Smooth muscle cell (in vitro differentiated cells): Measurements from ENCODE around the gene CERT1. TPM values are rescaled to one million over a fixed set of nuclear protein-coding genes. Genes with fewer than 3 reads are reported as not detected.
A peak's percentile ranks its signal among the peaks of the same experiment; 100 is the strongest.

Experiments
- DNase-seq: peaks from one replicate; lab custom pipeline; 2025; ENCODE audit not compliant: unreplicated experiment; lab: John Stamatoyannopoulos, UW
- H2AFZ ChIP-seq: fragments of 200-600 bp; sonication (generic); 2 replicates; pipeline ENCODE4 v1.6.0; 2016; ENCODE audit warnings: antibody characterized with exemption, low read depth, mild to moderate bottlenecking
- H3F3A ChIP-seq: fragments of 200-600 bp; sonication (generic); 2 replicates; pipeline ENCODE4 v1.6.0; 2017; ENCODE audit warnings: antibody characterized with exemption, low read depth
- H3K27ac ChIP-seq: fragments of 200-600 bp; sonication (generic); 2 replicates; pipeline ENCODE4 v1.5.1; 2016; ENCODE audit warnings: low read depth, mild to moderate bottlenecking
- H3K27me3 ChIP-seq: fragments of 200-600 bp; sonication (generic); 2 replicates; pipeline ENCODE4 v1.6.1; 2016; ENCODE audit warnings: low read depth, mild to moderate bottlenecking
- H3K36me3 ChIP-seq: fragments of 200-600 bp; sonication (generic); 2 replicates; pipeline ENCODE4 v1.5.1; 2016; ENCODE audit warnings: low read depth
- H3K4me1 ChIP-seq: fragments of 200-600 bp; sonication (generic); 2 replicates; pipeline ENCODE4 v1.5.1; 2016; ENCODE audit warnings: low read depth
- H3K4me2 ChIP-seq: fragments of 200-600 bp; sonication (generic); 2 replicates; pipeline ENCODE4 v1.6.0; 2016; ENCODE audit warnings: mild to moderate bottlenecking
- H3K4me3 ChIP-seq: fragments of 200-600 bp; sonication (generic); 2 replicates; pipeline ENCODE4 v1.5.1; 2016; ENCODE audit warnings: mild to moderate bottlenecking
- H3K79me2 ChIP-seq: fragments of 200-600 bp; sonication (generic); 2 replicates; pipeline ENCODE4 v1.6.0; 2016; ENCODE audit warnings: low read depth, mild to moderate bottlenecking
- H3K9ac ChIP-seq: fragments of 200-600 bp; sonication (generic); 2 replicates; pipeline ENCODE4 v1.6.0; 2016; ENCODE audit warnings: low read depth
- H3K9me3 ChIP-seq: fragments of 200-600 bp; sonication (generic); replicated peaks from 2 replicates; pipeline ENCODE4 v1.5.1; 2016; ENCODE audit warnings: low read depth
- H4K20me1 ChIP-seq: fragments of 200-600 bp; sonication (generic); 2 replicates; pipeline ENCODE4 v1.6.0; 2016; ENCODE audit warnings: low read depth
- CTCF ChIP-seq: fragments of 200-600 bp; sonication (generic); IDR thresholded peaks from 2 replicates; pipeline ENCODE4 v1.5.1; 2017; ENCODE audit warnings: borderline replicate concordance, mild to moderate bottlenecking, antibody characterized with exemption; ENCODE audit not compliant: insufficient read depth, poor library complexity, severe bottlenecking
- WGBS: methylation state at CpG from one replicate; pipeline ENCODE4 v1.1.7; 2016; ENCODE audit warnings: low lambda C conversion rate; 5-methylcytosine and 5-hydroxymethylcytosine counted together
- polyA plus RNA-seq: library from polyadenylated mRNA; unstranded; fragments of >200 nt; fragmentation: Nextera tagmentation; extraction: Ambion mirVana; gene quantifications from 2 replicates; pipeline ENCODE4 v1.2.1, GENCODE V29; 2016
- total RNA-seq: library from RNA; depleted of rRNA; stranded (reverse); fragments of >200 nt; gene quantifications from 2 replicates; pipeline ENCODE4 v1.2.3, GENCODE V29; 2014

The CERT1 gene
- total and polyA plus RNA-seq, 2 experiments from 2014 or later = 9.1 to 31.0 TPM

- no peaks in the 10 kb centered on the region for H3K79me2 ChIP-seq
- peak overlapping the region; percentile 8 for H3K27ac ChIP-seq
- peaks cover 51% of the 10 kb centered on the region for H4K20me1 ChIP-seq
- H3K9ac ChIP-seq = no peak overlapping the region
- no peak for TF ChIP-seq CTCF
- DNase-seq = no peak
- no peak overlapping the region for H3K4me3 ChIP-seq
- no peak overlapping the region for H3K4me2 ChIP-seq
- 95% methylated on average over 4 of the region's 4 CpGs for WGBS
- no peaks in the 10 kb centered on the region for H3K9me3 ChIP-seq
- peaks cover 36% of the 10 kb centered on the region for H3F3A ChIP-seq
- no peaks in the 10 kb centered on the region for H3K4me1 ChIP-seq
- H2AFZ ChIP-seq = no peak overlapping the region
- H3K36me3 ChIP-seq = peaks cover 21% of the 10 kb centered on the region
- no peaks in the 10 kb centered on the region for H3K27me3 ChIP-seq
Measured at GRCh38 chr5:75362474-75362975, 148.9 kb downstream of the CERT1 start.

- no peak for TF ChIP-seq CTCF
- no peak for DNase-seq
- 92% methylated on average over 4 of the region's 4 CpGs for WGBS
- H3K9ac ChIP-seq = no peak overlapping the region
- H3K4me2 ChIP-seq = no peak overlapping the region
- no peak overlapping the region for H3K27ac ChIP-seq
- H3K4me3 ChIP-seq = no peak overlapping the region
- no peak overlapping the region for H2AFZ ChIP-seq
- no peaks in the 10 kb centered on the region for H3K79me2 ChIP-seq
- H4K20me1 ChIP-seq = peaks cover 63% of the 10 kb centered on the region
- no peaks in the 10 kb centered on the region for H3K4me1 ChIP-seq
- H3K9me3 ChIP-seq = no peaks in the 10 kb centered on the region
- H3K36me3 ChIP-seq = peaks cover 31% of the 10 kb centered on the region
- H3K27me3 ChIP-seq = no peaks in the 10 kb centered on the region
- H3F3A ChIP-seq = peaks cover 39% of the 10 kb centered on the region
Measured at GRCh38 chr5:75361310-75361709, 150.1 kb downstream of the CERT1 start.

- H3K27me3 ChIP-seq = no peaks in the 10 kb centered on the region
- no peaks in the 10 kb centered on the region for H3K9me3 ChIP-seq
- peaks cover 32% of the 10 kb centered on the region for H3F3A ChIP-seq
- peaks cover 42% of the 10 kb centered on the region for H3K36me3 ChIP-seq
- H3K9ac ChIP-seq = no peak overlapping the region
- H3K79me2 ChIP-seq = no peaks in the 10 kb centered on the region
- H3K4me1 ChIP-seq = no peaks in the 10 kb centered on the region
- H3K4me3 ChIP-seq = no peak overlapping the region
- DNase-seq = no peak
- H3K27ac ChIP-seq = no peak overlapping the region
- 97% methylated on average over 3 of the region's 3 CpGs for WGBS
- no peak for TF ChIP-seq CTCF
- H2AFZ ChIP-seq = no peak overlapping the region
- no peak overlapping the region for H3K4me2 ChIP-seq
- peaks cover 87% of the 10 kb centered on the region for H4K20me1 ChIP-seq
Measured at GRCh38 chr5:75358117-75358516, 153.3 kb downstream of the CERT1 start.

- 95% methylated on average over 7 of the region's 7 CpGs for WGBS
- Histone ChIP-seq H3K4me1 (no peaks in the 10 kb centered on the region), H4K20me1 (peaks cover 89% of the 10 kb centered on the region), H2AFZ (no peak overlapping the region), H3K9ac (no peak overlapping the region), H3K79me2 (peaks cover 7% of the 10 kb centered on the region), H3K27me3 (no peaks in the 10 kb centered on the region), H3K9me3 (no peaks in the 10 kb centered on the region), H3K4me3 (no peak overlapping the region), H3K36me3 (peaks cover 53% of the 10 kb centered on the region), H3K4me2 (no peak overlapping the region), H3F3A (peaks cover 26% of the 10 kb centered on the region), H3K27ac (no peak overlapping the region)
- TF ChIP-seq CTCF = no peak
- no peak for DNase-seq
Measured at GRCh38 chr5:75356719-75357118, 154.7 kb downstream of the CERT1 start.
